WTC11 (cell line): ENCODE measurements around the gene CYB561D2.

Experiments
- FOXK1 ChIP-seq: sonication (generic); formaldehyde crosslinking; IDR thresholded peaks from 2 replicates; pipeline ENCODE4 v1.8.0; 2022; ENCODE audit warnings: mild to moderate bottlenecking, moderate library complexity, missing genetic modification reagents
- GABPB1 ChIP-seq: sonication (generic); formaldehyde crosslinking; IDR thresholded peaks from 2 replicates; pipeline ENCODE4 v1.8.1; 2023; ENCODE audit warnings: mild to moderate bottlenecking, missing genetic modification reagents
- NFE2L1 ChIP-seq: sonication (generic); formaldehyde crosslinking; IDR thresholded peaks from 2 replicates; pipeline ENCODE4 v1.8.1; 2023; ENCODE audit warnings: missing genetic modification reagents
- SMAD3 ChIP-seq: sonication (generic); formaldehyde crosslinking; IDR thresholded peaks from 2 replicates; pipeline ENCODE4 v1.8.0; 2022; ENCODE audit warnings: missing genetic modification reagents, mild to moderate bottlenecking, borderline replicate concordance
- ZNF232 ChIP-seq: sonication (generic); formaldehyde crosslinking; IDR thresholded peaks from 2 replicates; pipeline ENCODE4 v1.8.0; 2022; ENCODE audit warnings: mild to moderate bottlenecking, missing genetic modification reagents
- TF ChIP-seq, protein P1 (sequence below): sonication (generic); formaldehyde crosslinking; IDR thresholded peaks from 2 replicates; pipeline ENCODE4 v1.8.1; 2022; ENCODE audit warnings: low read depth, mild to moderate bottlenecking, moderate library complexity, missing genetic modification reagents, borderline replicate concordance
- TF ChIP-seq, protein P2 (sequence below): fragments of 200-600 bp; IDR thresholded peaks from 2 replicates; pipeline ENCODE4 v1.8.0; 2022; ENCODE audit warnings: antibody characterized with exemption
- TF ChIP-seq, protein P3 (sequence below): sonication (generic); formaldehyde crosslinking; IDR thresholded peaks from 2 replicates; pipeline ENCODE4 v1.8.0; 2022; ENCODE audit warnings: mild to moderate bottlenecking, missing genetic modification reagents
- TF ChIP-seq, protein P4 (sequence below): sonication (generic); formaldehyde crosslinking; IDR thresholded peaks from 2 replicates; pipeline ENCODE4 v1.8.0; 2022; ENCODE audit warnings: missing genetic modification reagents

DNA sequence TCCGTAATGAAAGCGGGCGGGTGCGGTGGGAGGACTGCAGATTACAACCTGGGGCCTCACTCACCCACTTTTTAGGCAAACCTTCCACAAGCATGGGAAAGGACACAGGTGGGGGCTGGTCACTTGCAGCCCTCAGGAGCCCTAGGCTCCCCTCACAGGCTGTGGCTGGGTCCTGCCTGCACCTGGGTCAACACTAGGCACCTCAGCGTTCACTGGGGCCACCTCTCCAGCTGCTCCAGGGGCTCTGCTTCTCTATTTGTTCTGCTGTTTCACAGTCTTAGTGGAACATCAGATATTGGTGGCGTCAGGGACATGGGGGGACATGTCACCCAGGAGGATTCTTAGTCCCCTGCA lies 38.7 kb downstream of the CYB561D2 start:
- TF ChIP-seq ZNF232 (CRISPR knock-in tag) (no peak), NFE2L1 (CRISPR knock-in tag) (no peak), FOXK1 (CRISPR knock-in tag) (no peak), GABPB1 (CRISPR knock-in tag) (no peak), SMAD3 (CRISPR knock-in tag) (no peak)
- TF ChIP-seq, protein P1, sequence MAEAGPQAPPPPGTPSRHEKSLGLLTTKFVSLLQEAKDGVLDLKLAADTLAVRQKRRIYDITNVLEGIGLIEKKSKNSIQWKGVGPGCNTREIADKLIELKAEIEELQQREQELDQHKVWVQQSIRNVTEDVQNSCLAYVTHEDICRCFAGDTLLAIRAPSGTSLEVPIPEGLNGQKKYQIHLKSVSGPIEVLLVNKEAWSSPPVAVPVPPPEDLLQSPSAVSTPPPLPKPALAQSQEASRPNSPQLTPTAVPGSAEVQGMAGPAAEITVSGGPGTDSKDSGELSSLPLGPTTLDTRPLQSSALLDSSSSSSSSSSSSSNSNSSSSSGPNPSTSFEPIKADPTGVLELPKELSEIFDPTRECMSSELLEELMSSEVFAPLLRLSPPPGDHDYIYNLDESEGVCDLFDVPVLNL (CRISPR knock-in tag) = no peak
- TF ChIP-seq, protein P2, sequence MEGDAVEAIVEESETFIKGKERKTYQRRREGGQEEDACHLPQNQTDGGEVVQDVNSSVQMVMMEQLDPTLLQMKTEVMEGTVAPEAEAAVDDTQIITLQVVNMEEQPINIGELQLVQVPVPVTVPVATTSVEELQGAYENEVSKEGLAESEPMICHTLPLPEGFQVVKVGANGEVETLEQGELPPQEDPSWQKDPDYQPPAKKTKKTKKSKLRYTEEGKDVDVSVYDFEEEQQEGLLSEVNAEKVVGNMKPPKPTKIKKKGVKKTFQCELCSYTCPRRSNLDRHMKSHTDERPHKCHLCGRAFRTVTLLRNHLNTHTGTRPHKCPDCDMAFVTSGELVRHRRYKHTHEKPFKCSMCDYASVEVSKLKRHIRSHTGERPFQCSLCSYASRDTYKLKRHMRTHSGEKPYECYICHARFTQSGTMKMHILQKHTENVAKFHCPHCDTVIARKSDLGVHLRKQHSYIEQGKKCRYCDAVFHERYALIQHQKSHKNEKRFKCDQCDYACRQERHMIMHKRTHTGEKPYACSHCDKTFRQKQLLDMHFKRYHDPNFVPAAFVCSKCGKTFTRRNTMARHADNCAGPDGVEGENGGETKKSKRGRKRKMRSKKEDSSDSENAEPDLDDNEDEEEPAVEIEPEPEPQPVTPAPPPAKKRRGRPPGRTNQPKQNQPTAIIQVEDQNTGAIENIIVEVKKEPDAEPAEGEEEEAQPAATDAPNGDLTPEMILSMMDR = no peak
- TF ChIP-seq, protein P3, sequence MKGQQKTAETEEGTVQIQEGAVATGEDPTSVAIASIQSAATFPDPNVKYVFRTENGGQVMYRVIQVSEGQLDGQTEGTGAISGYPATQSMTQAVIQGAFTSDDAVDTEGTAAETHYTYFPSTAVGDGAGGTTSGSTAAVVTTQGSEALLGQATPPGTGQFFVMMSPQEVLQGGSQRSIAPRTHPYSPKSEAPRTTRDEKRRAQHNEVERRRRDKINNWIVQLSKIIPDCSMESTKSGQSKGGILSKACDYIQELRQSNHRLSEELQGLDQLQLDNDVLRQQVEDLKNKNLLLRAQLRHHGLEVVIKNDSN (CRISPR knock-in tag) = no peak
- TF ChIP-seq, protein P4, sequence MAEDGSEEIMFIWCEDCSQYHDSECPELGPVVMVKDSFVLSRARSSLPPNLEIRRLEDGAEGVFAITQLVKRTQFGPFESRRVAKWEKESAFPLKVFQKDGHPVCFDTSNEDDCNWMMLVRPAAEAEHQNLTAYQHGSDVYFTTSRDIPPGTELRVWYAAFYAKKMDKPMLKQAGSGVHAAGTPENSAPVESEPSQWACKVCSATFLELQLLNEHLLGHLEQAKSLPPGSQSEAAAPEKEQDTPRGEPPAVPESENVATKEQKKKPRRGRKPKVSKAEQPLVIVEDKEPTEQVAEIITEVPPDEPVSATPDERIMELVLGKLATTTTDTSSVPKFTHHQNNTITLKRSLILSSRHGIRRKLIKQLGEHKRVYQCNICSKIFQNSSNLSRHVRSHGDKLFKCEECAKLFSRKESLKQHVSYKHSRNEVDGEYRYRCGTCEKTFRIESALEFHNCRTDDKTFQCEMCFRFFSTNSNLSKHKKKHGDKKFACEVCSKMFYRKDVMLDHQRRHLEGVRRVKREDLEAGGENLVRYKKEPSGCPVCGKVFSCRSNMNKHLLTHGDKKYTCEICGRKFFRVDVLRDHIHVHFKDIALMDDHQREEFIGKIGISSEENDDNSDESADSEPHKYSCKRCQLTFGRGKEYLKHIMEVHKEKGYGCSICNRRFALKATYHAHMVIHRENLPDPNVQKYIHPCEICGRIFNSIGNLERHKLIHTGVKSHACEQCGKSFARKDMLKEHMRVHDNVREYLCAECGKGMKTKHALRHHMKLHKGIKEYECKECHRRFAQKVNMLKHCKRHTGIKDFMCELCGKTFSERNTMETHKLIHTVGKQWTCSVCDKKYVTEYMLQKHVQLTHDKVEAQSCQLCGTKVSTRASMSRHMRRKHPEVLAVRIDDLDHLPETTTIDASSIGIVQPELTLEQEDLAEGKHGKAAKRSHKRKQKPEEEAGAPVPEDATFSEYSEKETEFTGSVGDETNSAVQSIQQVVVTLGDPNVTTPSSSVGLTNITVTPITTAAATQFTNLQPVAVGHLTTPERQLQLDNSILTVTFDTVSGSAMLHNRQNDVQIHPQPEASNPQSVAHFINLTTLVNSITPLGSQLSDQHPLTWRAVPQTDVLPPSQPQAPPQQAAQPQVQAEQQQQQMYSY (CRISPR knock-in tag) = no peak
